ENCODE measurements around the gene LILRA6.

DNA sequence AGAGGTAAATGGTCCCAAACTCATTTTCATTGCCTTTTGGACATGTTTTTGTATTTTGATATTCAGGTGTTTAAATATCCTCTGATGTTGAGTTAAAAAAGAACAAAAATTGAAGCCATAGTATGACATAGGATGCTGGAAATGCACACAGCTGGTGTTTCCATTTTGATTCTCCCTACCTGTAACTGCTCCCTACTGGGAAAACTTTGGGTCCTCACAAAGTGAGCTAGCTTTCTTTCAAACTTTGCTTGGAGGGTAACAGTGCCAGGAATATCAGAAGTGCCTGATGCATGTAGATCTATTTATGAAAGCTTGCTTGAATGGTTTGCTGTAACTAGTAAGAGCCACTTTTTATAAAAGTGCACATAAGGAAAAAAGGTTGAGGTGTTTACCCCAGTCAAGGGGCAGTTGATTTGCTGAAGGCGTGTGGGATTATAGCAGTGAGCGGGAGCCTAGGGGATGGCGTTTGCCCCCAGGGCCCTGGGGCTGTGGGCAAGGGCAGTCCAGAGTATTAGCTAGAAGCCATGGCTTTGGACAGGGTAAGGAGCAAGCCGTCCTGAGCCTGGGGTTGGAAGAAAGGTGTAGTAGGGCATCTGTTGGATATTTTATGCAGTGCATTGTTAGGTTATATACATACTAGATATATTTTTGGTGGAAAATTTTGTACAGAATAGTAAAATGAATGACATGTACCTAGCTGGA is 37.7 kb downstream of the LILRA6 start:
- TF ChIP-seq CTCF (IDR thresholded peaks at IDR 0.05) (no peak), POLR2A (IDR thresholded peaks at IDR 0.05) (no peak)
